NB4 (cell line): ENCODE results near the gene WDR5.

Experiments used
- CTCF ChIP-seq: IDR thresholded peaks from one replicate; pipeline ENCODE4 v1.5.1; 2012; ENCODE audit warnings: low read depth, low read length
- MAX ChIP-seq: IDR thresholded peaks from 2 replicates; pipeline ENCODE4 v1.6.1; 2011; ENCODE audit warnings: low read depth, low read length
- POLR2A ChIP-seq: IDR thresholded peaks from 2 replicates; pipeline ENCODE4 v1.6.1; 2011; ENCODE audit warnings: mild to moderate bottlenecking; ENCODE audit not compliant: insufficient read length; ENCODE audit errors: extremely low read depth

- TF ChIP-seq POLR2A (no peak), CTCF (no peak), MAX (no peak)
These were observed 4.2 kb upstream of the WDR5 start for GRCh38 chr9:134131471-134132207.
